Measurements from ENCODE around the gene SYCP2L.
A peak's percentile ranks its signal among the peaks of the same experiment; 100 is the strongest.
"Not testable (repeated sequence)": the region's sequence is repeated elsewhere in the genome, so short reads cannot be mapped to it uniquely, and the experiment has no call there.

Gene SYCP2L

GRCh38 chr6:10886691-10887502 lies at the start of gene SYCP2L:
Gene SYCP2L (plus strand): TSS chr6:10887052. CDS start chr6:10887127, 75 bp downstream.
- DNase-seq (ENCODE audit: low read depth), result peak; percentile 71

GRCh38 chr6:10837622-10837994 lies 49.2 kb upstream of the SYCP2L start:
- no peak for DNase-seq (ENCODE audit: low read depth)

- DNase-seq (ENCODE audit: low read depth), result peak; percentile 68
Measured at GRCh38 chr6:10837995-10838793, 48.7 kb upstream of the SYCP2L start, which contains the start of gene MAK. Gene MAK (minus strand): TSS chr6:10838539. CDS start chr6:10830648, 7,891 bp downstream.

- no peak for DNase-seq (ENCODE audit: low read depth)
Measured at GRCh38 chr6:10838794-10839333, 48.0 kb upstream of the SYCP2L start.

GRCh38 chr6:10843554-10843953 lies 43.3 kb upstream of the SYCP2L start:
- no peak for DNase-seq (ENCODE audit: low read depth)

GRCh38 chr6:10847684-10848083 lies 39.2 kb upstream of the SYCP2L start:
- no peak for DNase-seq (ENCODE audit: low read depth)

- no peak for DNase-seq (ENCODE audit: low read depth)
Measured at GRCh38 chr6:10849901-10850300, 37.0 kb upstream of the SYCP2L start.

GRCh38 chr6:10850728-10851127 lies 36.1 kb upstream of the SYCP2L start:
- no peak for DNase-seq (ENCODE audit: low read depth)

- DNase-seq (ENCODE audit: low read depth), result no peak
Measured at GRCh38 chr6:10852361-10852960, 34.4 kb upstream of the SYCP2L start.

GRCh38 chr6:10853849-10854300 lies 33.0 kb upstream of the SYCP2L start:
- not testable (repeated sequence) for DNase-seq (ENCODE audit: low read depth)

GRCh38 chr6:10854922-10855632 lies 31.8 kb upstream of the SYCP2L start:
- DNase-seq (ENCODE audit: low read depth), result no peak

GRCh38 chr6:10857259-10857658 lies 29.6 kb upstream of the SYCP2L start:
- no peak for DNase-seq (ENCODE audit: low read depth)

- no peak for DNase-seq (ENCODE audit: low read depth)
Measured at GRCh38 chr6:10861086-10861485, 25.8 kb upstream of the SYCP2L start.

- DNase-seq (ENCODE audit: low read depth), result no peak
Measured at GRCh38 chr6:10862361-10862760, 24.5 kb upstream of the SYCP2L start.

- not testable (repeated sequence) for DNase-seq (ENCODE audit: low read depth)
Measured at GRCh38 chr6:10863031-10863430, 23.8 kb upstream of the SYCP2L start.

- DNase-seq (ENCODE audit: low read depth), result not testable (repeated sequence)
Measured at GRCh38 chr6:10866709-10867108, 20.1 kb upstream of the SYCP2L start.

- no peak for DNase-seq (ENCODE audit: low read depth)
Measured at GRCh38 chr6:10867952-10868351, 18.9 kb upstream of the SYCP2L start.

- no peak for DNase-seq (ENCODE audit: low read depth)
Measured at GRCh38 chr6:10873374-10873773, 13.5 kb upstream of the SYCP2L start.

GRCh38 chr6:10874207-10874606 lies 12.6 kb upstream of the SYCP2L start:
- no peak for DNase-seq (ENCODE audit: low read depth)

- DNase-seq (ENCODE audit: low read depth), result no peak
Measured at GRCh38 chr6:10875026-10875425, 11.8 kb upstream of the SYCP2L start.

GRCh38 chr6:10877012-10877411 lies 9.8 kb upstream of the SYCP2L start:
- no peak for DNase-seq (ENCODE audit: low read depth)

- no peak for DNase-seq (ENCODE audit: low read depth)
Measured at GRCh38 chr6:10877871-10878270, 9.0 kb upstream of the SYCP2L start.
